Measurements from ENCODE around the gene TBC1D8.
"Not testable (repeated sequence)": the region's sequence is repeated elsewhere in the genome, so short reads cannot be mapped to it uniquely, and the experiment has no call there.

Gene TBC1D8

GRCh38 chr2:101057051-101057933 is 93.9 kb downstream of the TBC1D8 start:
- DNase-seq: no peak

GRCh38 chr2:101053117-101053516 is 98.1 kb downstream of the TBC1D8 start:
- DNase-seq: no peak

DNA sequence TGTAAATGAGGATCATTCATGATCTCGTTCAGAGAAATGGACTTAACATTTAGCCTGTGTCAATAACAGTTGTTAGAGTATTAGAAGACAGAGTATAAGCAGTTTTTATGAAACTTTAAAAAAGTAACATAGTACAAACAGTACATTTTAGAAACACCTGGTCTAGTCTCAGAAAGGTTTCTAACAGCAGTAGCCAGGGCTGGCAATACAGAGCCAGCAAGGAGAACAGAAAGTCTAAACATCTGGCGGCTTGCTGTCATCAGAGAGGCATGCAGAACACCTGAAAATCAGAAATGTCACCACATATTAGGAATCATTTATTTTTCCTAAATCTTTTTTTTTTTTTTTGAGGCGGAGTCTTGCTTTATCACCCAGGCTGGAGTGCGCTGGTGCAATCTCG is 99.0 kb downstream of the TBC1D8 start:
- DNase-seq: no peak

- not testable (repeated sequence) for DNase-seq
Observed at GRCh38 chr2:101050886-101051285, 100.3 kb downstream of the TBC1D8 start.

GRCh38 chr2:101048756-101049155 is 102.4 kb downstream of the TBC1D8 start:
- no peak for DNase-seq

GRCh38 chr2:101047774-101048173 is 103.4 kb downstream of the TBC1D8 start:
- no peak for DNase-seq

DNA sequence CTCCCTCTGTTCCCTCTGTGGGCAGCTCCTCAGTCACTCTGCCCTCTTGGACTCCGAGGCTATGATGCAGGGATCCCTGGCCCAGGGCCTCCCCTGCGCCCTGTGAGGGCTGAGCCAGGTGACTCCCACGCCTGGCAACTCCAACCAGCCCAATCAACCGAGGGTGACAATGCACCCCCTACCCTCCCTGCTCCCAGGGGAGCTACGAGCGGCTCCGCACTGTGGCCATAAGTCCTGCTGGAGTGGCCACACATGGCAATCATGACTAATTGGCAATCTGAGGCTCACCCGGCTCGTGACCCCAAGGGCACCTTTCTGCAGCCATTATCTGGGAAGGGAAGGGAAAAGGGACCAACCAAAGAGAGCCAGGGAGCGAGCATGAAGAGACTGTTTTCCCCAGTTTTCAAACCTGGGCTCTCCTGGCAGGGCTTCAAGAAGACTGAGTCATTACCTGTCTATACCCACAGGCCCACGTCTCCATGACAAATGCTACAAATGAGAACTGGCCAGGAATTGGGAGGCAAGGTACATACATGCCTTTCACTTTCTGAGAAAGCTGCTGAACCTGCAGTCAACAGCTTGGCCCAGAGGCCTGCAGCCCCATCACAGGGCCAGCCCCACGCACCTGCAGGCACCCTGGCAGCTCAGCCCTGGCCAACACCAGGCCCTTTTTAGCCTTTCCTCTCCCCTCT is 104.0 kb downstream of the TBC1D8 start:
- DNase-seq: no peak

DNA sequence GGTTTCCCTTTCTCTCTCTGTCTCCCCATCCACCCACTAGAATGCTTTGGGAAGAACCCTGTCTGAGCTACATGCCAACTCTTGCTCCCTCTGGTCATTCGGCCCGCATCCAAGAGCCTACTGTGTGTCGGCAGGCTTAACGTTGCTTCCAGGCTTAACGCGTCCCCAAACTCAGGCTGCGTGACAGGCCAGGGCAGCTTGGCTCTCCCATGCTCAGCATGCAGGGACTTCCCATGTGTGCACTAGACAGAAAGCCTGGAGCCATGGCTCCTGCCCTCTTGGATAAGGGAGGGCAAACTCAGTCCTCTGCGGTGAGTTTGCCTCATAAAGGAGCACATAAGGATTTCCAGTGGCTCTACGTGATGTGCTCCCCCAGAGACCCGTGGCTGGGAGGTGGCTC is 105.9 kb downstream of the TBC1D8 start:
- DNase-seq: no peak

- no peak for DNase-seq
Observed at GRCh38 chr2:101041413-101041812, 109.8 kb downstream of the TBC1D8 start.

DNA sequence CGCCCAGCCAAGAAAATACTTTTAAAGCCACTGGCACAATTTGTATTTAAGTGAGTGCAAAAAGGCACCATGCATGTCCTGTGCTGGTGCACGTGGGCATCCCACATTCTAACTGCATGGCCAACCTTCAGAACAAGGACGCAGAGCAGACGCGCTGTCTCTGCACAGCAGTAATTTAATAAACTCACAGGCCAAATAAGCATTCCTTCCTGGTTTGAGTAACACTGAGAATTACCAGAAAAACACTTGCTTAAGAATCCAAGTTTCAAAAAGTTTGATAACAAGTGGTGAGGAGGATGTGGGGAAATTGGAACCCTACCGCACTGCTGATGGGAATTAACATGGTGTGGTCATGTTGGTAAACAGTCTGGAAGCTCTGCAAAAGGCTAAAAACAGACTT is 110.4 kb downstream of the TBC1D8 start:
- no peak for DNase-seq

- DNase-seq: no peak
Observed at GRCh38 chr2:101040072-101040471, 111.1 kb downstream of the TBC1D8 start.

DNA sequence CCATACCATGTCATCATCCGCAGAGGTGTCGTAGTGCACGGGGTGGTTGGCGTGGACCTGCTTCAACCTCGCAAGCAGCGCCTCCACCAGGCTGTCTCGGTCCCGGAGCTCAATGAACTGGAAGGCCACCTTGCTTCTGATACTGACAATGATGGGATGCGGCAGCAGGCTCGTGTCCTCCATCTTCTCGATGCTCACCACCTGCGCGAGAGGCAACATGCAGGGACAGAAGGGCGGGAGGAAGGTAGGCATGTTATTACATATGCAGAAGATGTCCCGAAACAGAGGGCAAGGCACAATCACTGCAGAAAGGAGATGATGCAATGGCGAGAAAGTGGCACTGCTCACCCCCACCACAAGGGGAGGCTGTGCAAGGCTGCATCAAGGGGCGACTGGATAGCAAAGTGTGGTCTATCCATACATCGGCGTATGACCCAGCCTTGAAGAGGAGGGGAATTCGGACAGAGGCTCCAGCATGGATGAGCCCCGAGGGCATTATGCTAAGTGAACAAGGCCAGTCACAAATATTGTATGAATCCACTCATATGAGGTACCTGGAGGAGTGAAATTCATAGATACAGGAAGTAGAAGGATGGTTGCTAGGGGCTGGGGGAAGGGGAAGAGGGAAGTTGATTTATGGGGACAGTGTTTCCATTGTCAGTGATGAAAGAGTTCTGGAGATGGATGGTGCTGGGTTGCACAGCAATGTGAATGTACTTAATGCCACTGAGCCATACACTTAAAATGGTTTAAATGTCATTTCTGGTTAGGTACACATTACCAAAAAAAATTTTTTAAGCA is 112.5 kb downstream of the TBC1D8 start:
- DNase-seq: no peak

DNA sequence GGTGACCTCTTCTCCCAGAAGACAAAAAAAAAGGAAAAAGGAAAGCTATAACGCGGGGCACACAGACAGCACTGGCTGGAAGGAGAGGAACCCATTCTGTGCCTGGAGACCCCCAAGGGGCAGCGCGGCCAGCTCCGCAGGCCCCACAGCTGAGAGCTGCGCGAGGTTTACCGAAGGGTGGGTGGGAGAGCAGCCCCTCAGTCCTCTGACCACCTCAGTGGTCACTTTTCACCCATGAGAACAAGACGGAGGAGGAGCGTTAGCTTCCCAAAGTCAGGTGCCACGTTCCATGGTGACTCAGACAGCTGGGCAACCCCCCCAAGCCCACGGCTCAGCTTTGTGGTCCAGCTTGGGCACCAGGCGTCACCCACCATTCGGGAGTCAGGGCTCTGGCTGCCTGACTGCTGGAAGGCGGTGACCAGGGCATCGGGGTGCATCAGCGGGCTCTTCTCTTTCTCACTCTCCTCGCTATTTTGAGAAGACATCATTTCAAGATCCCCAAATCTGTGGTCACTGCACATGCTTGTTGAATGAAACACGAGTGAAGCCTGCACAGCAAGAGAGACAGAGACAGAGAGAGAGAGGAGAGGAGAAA is 113.9 kb downstream of the TBC1D8 start:
- DNase-seq: no peak

GRCh38 chr2:101036562-101036961 is 114.6 kb downstream of the TBC1D8 start:
- no peak for DNase-seq

- DNase-seq: no peak
Observed at GRCh38 chr2:101032084-101032776, 119.0 kb downstream of the TBC1D8 start.

GRCh38 chr2:101030866-101031554 is 120.2 kb downstream of the TBC1D8 start:
- DNase-seq: no peak

DNA sequence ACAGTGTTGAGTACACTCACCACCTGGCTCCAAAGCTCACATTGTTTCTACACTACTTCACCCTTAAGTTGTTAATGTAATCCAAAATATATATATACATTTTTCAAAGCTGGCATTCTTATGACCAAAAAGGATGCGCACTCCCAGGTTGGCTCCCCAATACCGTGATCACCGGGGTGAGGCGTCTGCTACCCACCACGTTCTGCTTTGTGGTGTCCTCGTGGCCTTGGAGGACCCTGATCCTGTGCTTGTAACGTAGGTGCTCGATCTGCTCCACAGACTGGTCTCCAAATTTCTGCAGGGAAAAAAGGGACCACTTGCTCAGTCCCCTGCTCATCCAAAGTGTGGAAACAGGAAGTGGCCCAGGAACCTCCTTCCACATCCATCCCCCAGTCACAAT is 123.3 kb downstream of the TBC1D8 start:
- no peak for DNase-seq

- DNase-seq: no peak
Observed at GRCh38 chr2:101026923-101027469, 124.2 kb downstream of the TBC1D8 start.

DNA sequence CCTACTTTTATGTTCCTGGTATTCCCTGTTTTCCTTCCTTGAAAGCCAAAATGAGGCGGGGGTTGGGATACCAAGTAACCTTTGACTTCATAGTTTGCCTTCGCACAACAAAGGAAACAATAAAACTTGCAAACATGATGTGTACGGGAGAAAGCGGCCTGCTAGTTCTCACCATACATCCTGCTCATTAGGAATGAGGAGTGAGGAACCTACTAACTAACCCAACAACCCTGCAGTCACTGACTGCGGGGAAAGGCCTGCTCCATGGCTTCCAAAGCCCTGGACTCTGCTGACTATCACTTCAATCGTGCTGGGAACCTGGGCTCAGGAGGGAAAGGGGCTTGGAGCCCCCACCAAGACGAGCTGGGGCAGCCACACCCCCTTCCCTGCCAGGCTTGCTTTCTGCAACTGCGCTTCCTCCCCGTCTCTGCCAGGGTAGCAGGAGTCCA is 124.9 kb downstream of the TBC1D8 start:
- DNase-seq: no peak

DNA sequence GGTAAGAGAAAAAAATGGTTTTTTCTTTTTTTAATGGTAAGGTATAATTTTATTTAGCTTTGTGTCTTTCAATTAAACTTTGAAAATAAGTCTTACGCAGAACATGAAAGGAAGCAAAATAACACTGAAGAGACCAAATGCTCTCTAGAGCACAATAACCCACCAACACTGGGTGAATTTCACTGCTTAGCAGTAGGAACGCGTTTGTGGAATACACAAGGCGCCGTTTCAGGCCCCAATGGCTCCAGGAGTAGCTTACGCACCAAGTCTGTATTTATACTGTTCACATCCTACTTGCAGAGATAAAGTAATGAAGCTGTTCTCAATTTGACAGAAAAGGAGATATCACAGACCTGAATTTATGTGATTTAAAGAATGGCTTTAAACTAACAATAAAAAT is 125.6 kb downstream of the TBC1D8 start:
- DNase-seq: no peak

- no peak for DNase-seq
Observed at GRCh38 chr2:101023327-101024107, 127.7 kb downstream of the TBC1D8 start.

All from activated CD4-positive, CD25-positive, alpha-beta regulatory T cell (primary cell).